Measurements from ENCODE around the gene GSPT1.

DNA sequence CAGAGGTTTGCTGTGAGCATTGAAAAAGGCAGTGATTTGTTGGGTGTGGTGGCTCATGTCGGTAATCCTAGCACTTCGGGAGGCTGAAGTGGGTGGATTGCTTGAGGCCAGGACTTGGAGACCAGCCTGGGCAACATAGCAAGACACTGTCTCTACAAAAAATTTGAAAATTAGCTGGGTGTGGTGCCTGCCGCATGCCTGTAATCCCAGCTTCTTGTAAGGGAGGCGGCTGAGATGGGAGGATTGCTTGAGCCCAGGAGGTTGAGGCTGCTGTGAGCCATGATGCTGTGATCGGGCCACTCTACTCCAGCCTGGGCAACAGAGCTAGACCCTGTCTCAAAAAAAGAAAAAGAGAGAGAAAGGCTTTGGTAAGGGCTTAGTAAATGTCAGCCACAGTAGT lies 33.1 kb upstream of the GSPT1 start:
- TF ChIP-seq, protein P1, sequence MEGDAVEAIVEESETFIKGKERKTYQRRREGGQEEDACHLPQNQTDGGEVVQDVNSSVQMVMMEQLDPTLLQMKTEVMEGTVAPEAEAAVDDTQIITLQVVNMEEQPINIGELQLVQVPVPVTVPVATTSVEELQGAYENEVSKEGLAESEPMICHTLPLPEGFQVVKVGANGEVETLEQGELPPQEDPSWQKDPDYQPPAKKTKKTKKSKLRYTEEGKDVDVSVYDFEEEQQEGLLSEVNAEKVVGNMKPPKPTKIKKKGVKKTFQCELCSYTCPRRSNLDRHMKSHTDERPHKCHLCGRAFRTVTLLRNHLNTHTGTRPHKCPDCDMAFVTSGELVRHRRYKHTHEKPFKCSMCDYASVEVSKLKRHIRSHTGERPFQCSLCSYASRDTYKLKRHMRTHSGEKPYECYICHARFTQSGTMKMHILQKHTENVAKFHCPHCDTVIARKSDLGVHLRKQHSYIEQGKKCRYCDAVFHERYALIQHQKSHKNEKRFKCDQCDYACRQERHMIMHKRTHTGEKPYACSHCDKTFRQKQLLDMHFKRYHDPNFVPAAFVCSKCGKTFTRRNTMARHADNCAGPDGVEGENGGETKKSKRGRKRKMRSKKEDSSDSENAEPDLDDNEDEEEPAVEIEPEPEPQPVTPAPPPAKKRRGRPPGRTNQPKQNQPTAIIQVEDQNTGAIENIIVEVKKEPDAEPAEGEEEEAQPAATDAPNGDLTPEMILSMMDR (IDR thresholded peaks at IDR 0.05), result no peak
- no peak for TF ChIP-seq EZH2 (IDR thresholded peaks at IDR 0.05; ENCODE audit: borderline replicate concordance, insufficient read depth, low read depth, low read length, poor library complexity, severe bottlenecking)

Data from B cell (primary cell).